ENCODE data around the gene HOXC6. TPM values are rescaled to one million over a fixed set of nuclear protein-coding genes. Genes with fewer than 3 reads are reported as not detected.

Gene HOXC6
- total RNA-seq, 2 experiments from 2014 or later = not detected

- Mint-ChIP-seq H3K27ac (no peak overlapping the region), H3K9me3 (ENCODE audit: low read depth) (no peaks in the 10 kb centered on the region), H3K4me1 (peaks cover 29% of the 10 kb centered on the region), H3K4me3 (no peak overlapping the region), H3K27me3 (peaks cover 97% of the 10 kb centered on the region), H3K36me3 (no peaks in the 10 kb centered on the region)
- ATAC-seq (no peak), DNase-seq (no peak)
- CTCF ChIA-PET = interaction anchor here (0.6 to 5.4 kb wide), 12 partner anchors 14 to 723 kb away, joined by 3 to 41 read pairs (median 9); partner anchors contain the start of genes HOXC11 and HOXC9
Measured at GRCh38 chr12:53985994-53986685, 42.1 kb upstream of the HOXC6 start.

GRCh38 chr12:53986686-53987483, 41.4 kb upstream of the HOXC6 start:
- H3K4me1 Mint-ChIP-seq = peaks cover 29% of the 10 kb centered on the region
- peaks cover 97% of the 10 kb centered on the region for H3K27me3 Mint-ChIP-seq
- no peaks in the 10 kb centered on the region for H3K9me3 Mint-ChIP-seq (ENCODE audit: low read depth)
- H3K36me3 Mint-ChIP-seq = no peaks in the 10 kb centered on the region
- DNase-seq (no peak), ATAC-seq (no peak)
- no peak overlapping the region for H3K4me3 Mint-ChIP-seq
- CTCF ChIA-PET = interaction anchor here (1.2 to 5.4 kb wide), 12 partner anchors 13 to 236 kb away, joined by 3 to 41 read pairs (median 10); partner anchors contain the start of genes CISTR, HOXC5 and HOXC9
- H3K27ac Mint-ChIP-seq = no peak overlapping the region

GRCh38 chr12:53987787-53988230, 40.4 kb upstream of the HOXC6 start:
- Mint-ChIP-seq H3K4me1 (peaks cover 29% of the 10 kb centered on the region), H3K9me3 (ENCODE audit: low read depth) (no peaks in the 10 kb centered on the region), H3K4me3 (no peak overlapping the region), H3K27ac (no peak overlapping the region), H3K27me3 (peaks cover 96% of the 10 kb centered on the region), H3K36me3 (no peaks in the 10 kb centered on the region)
- no peak for ATAC-seq
- CTCF ChIA-PET = interaction anchor here (0.8 to 5.4 kb wide), 11 partner anchors 12 to 241 kb away, joined by 3 to 41 read pairs (median 4); partner anchors contain the start of genes CISTR, HOXC5 and HOXC9
- DNase-seq = no peak

DNA sequence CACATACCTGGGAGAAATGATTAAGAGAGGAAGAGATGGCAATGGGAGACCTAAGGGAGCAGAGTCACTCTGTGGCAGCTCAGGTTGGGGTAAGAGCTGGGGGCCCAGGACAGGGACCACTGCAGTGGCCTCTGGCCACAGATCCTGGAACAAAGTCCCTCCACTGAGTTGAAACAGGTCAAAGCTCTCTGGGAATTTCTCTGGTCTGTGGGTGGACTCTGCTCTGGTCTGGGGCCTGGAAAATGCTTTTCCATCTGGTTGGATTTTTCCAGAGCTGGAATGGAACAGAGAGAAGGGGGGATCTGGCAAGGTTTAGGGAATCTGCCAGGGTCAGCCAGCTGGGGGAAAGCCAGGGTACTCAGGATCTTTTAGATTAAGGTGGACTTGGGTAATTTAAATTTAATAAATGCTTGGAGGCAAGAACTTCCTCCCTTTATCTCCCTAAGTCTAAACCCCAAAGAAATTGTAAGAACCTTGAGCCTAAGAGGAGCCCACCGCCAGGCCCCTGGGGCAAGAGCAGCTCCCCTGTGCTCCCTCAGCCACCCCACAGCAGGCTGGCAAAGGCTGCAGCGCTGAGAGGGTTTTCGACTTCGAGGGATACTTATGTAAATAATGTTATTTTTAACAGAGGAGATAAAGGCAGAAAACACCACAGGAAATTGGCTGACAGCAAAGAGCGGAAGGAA, 39.6 kb upstream of the HOXC6 start:
- Mint-ChIP-seq H3K27ac (no peak overlapping the region), H3K4me1 (peaks cover 29% of the 10 kb centered on the region), H3K36me3 (no peaks in the 10 kb centered on the region), H3K27me3 (peaks cover 96% of the 10 kb centered on the region), H3K9me3 (ENCODE audit: low read depth) (no peaks in the 10 kb centered on the region), H3K4me3 (no peak overlapping the region)
- ATAC-seq (no peak), DNase-seq (no peak)
- CTCF ChIA-PET = interaction anchor here (0.8 to 5.4 kb wide), 9 partner anchors 11 to 242 kb away, joined by 3 to 41 read pairs (median 9); partner anchors contain the start of genes HOXC5 and HOXC9

GRCh38 chr12:53989227-53990113, 38.8 kb upstream of the HOXC6 start:
- Mint-ChIP-seq H3K27me3 (peaks cover 98% of the 10 kb centered on the region), H3K4me3 (no peak overlapping the region), H3K27ac (no peak overlapping the region), H3K4me1 (peaks cover 27% of the 10 kb centered on the region), H3K9me3 (ENCODE audit: low read depth) (no peaks in the 10 kb centered on the region), H3K36me3 (no peaks in the 10 kb centered on the region)
- ATAC-seq = peak; percentile 28
- CTCF ChIA-PET = interaction anchor here (1.0 to 5.4 kb wide), 7 partner anchors 10 to 243 kb away, joined by 3 to 41 read pairs (median 14); partner anchors contain the start of gene HOXC9
- DNase-seq = peak; percentile 52

- CTCF ChIA-PET = interaction anchor here (1.0 to 3.8 kb wide), 9 partner anchors 9 to 217 kb away, joined by 3 to 20 read pairs (median 4); partner anchors contain the start of genes HOXC4 and HOXC9
- H3K4me1 Mint-ChIP-seq = peaks cover 28% of the 10 kb centered on the region
- H3K27me3 Mint-ChIP-seq = peaks cover 97% of the 10 kb centered on the region
- H3K4me3 Mint-ChIP-seq = no peak overlapping the region
- no peak for ATAC-seq
- H3K27ac Mint-ChIP-seq = no peak overlapping the region
- DNase-seq = no peak
- peaks cover 1% of the 10 kb centered on the region for H3K36me3 Mint-ChIP-seq
- H3K9me3 Mint-ChIP-seq (ENCODE audit: low read depth) = no peaks in the 10 kb centered on the region
Measured at GRCh38 chr12:53990311-53991076, 37.7 kb upstream of the HOXC6 start.

DNA sequence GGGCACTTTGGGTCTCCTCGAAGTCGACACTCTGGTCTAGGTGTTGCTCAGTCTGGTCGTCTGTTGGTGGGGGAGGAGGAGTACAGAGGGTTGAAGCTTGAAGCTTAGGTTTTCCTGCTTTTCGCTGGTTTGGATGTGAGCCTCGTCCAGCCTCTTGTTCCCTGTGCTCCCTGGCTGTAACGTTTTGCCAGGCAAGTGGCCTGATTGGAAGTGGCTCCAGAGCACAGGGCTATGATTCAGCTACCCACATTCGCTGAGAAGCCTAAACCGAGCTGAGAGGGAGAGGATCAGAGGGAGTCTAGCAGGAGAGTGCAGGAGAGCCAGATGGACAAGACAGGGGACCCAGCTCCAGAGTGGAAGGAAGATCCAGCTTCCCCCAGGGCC, 37.2 kb upstream of the HOXC6 start:
- Mint-ChIP-seq H3K36me3 (peaks cover 1% of the 10 kb centered on the region), H3K9me3 (ENCODE audit: low read depth) (no peaks in the 10 kb centered on the region), H3K27me3 (peaks cover 97% of the 10 kb centered on the region), H3K4me1 (peaks cover 30% of the 10 kb centered on the region), H3K4me3 (no peak overlapping the region), H3K27ac (no peak overlapping the region)
- CTCF ChIA-PET = interaction anchor here (1.0 to 3.8 kb wide), 11 partner anchors 9 to 226 kb away, joined by 3 to 20 read pairs (median 4); partner anchors contain the start of genes HOXC4 and HOXC9
- ATAC-seq (no peak), DNase-seq (no peak)

DNA sequence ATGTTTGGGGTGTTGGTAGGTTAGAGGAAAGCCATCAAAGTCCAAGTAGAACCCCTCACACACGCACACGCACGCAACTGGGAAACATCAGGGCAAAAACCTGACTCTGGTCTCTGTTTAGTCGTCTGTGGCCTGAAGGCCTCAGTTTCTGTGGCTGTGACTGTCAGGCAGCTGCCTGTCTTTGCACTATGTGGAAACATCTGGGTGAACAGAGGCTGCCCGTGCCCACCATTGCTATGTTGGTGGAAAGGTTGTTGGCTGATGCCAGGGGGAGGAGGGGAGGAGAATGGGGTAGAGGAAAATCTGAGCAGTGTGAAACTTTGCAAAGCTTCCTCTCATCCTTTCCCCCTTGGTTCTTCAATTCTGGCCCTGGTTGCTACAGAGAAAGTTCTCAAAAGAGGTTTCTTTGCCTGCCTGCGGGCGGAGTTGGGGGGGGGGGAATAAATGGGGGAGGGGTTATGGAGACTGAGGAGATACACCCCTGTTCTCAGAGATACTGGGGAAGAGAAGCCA, 35.8 kb upstream of the HOXC6 start:
- H3K27me3 Mint-ChIP-seq = peaks cover 96% of the 10 kb centered on the region
- H3K4me3 Mint-ChIP-seq = no peak overlapping the region
- DNase-seq = no peak
- no peaks in the 10 kb centered on the region for H3K9me3 Mint-ChIP-seq (ENCODE audit: low read depth)
- peaks cover 1% of the 10 kb centered on the region for H3K36me3 Mint-ChIP-seq
- CTCF ChIA-PET = interaction anchor here (1.0 to 3.8 kb wide), 7 partner anchors 13 to 224 kb away, joined by 3 to 20 read pairs (median 3); partner anchors contain the start of gene HOXC11
- H3K27ac Mint-ChIP-seq = no peak overlapping the region
- H3K4me1 Mint-ChIP-seq = peaks cover 26% of the 10 kb centered on the region
- no peak for ATAC-seq

DNA sequence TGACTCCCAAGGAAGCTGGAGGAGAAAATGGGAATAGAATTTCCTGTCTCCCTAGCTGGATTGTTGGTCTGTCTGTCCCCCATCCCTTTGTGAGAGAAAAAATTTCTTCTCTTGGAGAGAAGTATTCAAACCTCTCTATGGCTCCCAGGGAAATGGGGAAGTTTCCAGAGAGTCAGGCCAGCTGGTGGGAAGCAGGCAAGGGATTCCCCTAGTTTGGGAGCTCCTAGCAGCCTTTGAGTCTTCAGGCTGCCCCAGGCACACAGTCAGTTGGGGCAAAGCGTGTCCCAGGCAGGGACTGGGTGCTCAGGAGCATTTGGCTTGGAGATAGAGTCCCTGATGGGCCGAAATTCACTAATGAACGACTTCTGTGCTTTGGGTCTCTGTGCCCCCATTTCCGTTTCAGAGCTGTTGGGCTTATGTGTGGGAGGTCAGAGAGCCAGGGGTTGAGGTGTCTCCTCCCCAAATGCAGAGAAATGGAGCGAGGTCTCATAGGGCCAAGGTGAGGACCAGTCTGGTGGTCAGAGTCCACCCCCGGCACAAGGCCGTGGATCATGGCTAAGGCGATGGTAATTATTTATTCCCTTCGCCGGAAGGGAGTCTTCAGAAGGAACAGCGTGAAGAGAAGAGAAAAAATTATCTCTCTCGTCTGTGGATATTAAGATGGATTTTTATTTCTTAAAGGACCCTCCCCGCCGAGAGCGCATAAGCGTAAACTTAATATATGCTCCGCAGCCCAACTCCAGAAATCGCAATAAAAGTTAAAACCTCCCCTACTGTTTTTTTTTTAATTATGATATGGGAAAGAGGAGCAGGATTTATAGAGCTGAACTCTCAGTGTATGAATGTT, 34.9 kb upstream of the HOXC6 start:
- H3K36me3 Mint-ChIP-seq = peaks cover 1% of the 10 kb centered on the region
- DNase-seq (no peak), ATAC-seq (no peak)
- peaks cover 28% of the 10 kb centered on the region for H3K4me1 Mint-ChIP-seq
- H3K27ac Mint-ChIP-seq = peak overlapping the region; percentile 48
- H3K9me3 Mint-ChIP-seq (ENCODE audit: low read depth) = no peaks in the 10 kb centered on the region
- H3K4me3 Mint-ChIP-seq = no peak overlapping the region
- CTCF ChIA-PET = interaction anchor here (3.8 kb wide), 1 partner anchor 13 kb away, joined by 20 read pairs; no protein-coding TSS in a partner anchor
- H3K27me3 Mint-ChIP-seq = peaks cover 96% of the 10 kb centered on the region

DNA sequence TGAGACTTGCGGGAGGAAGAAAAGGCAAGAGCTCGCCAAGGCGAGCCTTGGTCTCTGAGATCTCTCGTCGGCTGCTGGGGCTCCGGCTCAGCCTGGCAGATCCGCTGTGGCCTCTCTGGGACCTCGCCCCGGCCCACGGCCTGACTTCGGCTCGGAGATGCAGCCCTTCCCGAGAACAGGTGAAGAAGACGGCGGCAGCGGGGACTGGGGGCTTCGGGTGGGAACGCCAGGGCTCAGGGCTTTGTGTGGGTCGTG, 34.3 kb upstream of the HOXC6 start:
- Mint-ChIP-seq H3K9me3 (ENCODE audit: low read depth) (no peaks in the 10 kb centered on the region), H3K27ac (peak overlapping the region; percentile 48), H3K4me3 (no peak overlapping the region), H3K4me1 (peaks cover 26% of the 10 kb centered on the region), H3K27me3 (peaks cover 96% of the 10 kb centered on the region), H3K36me3 (peaks cover 1% of the 10 kb centered on the region)
- CTCF ChIA-PET = no interaction called here
- DNase-seq = no peak
- ATAC-seq = no peak

All from activated CD8-positive, alpha-beta memory T cell treated with anti-CD3 and anti-CD28 coated beads, Interleukin-2, amount 10 ng/mL, durations not matched to agents 7 days and 5 days (primary cell).